Measurements from ENCODE around the gene TLE5. TPM values are rescaled to one million over a fixed set of nuclear protein-coding genes. Genes with fewer than 3 reads are reported as not detected.
A peak's percentile ranks its signal among the peaks of the same experiment; 100 is the strongest.

TLE5 gene
- total RNA-seq, 4 donors from 2014 or later = 449 to 1,111 (median 479) TPM

DNA sequence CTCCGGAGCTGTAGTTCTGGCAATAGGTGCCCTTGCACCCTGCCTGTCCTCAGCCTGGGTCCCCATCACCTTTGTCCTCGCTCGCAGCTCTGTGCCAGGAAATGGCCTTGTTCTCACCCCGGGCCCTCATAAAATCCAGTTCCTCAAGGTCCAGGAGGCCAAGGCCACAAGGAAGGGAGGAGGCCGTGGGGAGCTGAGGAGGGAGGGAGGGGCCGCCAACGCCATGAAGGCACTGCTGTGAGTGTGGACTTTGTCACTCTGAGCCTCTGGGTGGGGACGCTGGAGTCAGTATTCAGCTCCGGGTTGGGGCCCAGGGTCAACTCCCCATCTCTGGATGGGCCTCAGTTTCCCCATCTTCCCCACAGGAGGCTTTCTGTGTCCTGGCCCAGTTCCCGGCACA, 22.6 kb upstream of the TLE5 start:
- no peaks in the 10 kb centered on the region for H3K27me3 ChIP-seq
- DNase-seq (ENCODE audit: low spot score in 2 of 2) = no peak
- no peaks in the 10 kb centered on the region for H3K9me3 ChIP-seq
- TF ChIP-seq POLR2A (IDR thresholded peaks at IDR 0.05) = no peak
- 64 to 72% methylated on average over 9 to 10 of the region's 10 CpGs for WGBS, 2 donors
- no peak overlapping the region for H3K27ac ChIP-seq
- H3K36me3 ChIP-seq = no peaks in the 10 kb centered on the region
- no peak overlapping the region for H3K4me3 ChIP-seq
- H3K4me1 ChIP-seq = peaks cover 0 to 6% (median 0%) of the 10 kb centered on the region in 4 donors

DNA sequence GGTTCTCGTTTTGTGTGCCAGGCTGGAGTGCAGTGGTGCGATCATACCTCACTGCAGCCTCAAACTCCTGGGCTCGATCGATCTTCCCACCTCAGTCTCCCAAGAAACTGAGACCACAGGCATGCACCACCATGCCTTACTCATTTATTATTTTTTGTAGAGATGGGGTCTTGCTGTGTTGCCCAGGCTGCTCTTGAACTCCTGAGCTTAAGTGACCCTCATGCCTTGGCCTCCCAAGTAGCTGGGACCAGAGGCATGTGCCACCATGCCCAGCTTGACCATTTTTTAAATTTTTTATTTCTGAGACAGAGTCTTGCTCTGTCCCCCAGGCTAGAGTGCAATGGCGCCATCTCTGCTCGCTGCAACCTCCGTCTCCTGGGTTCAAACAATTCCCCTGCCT, 21.7 kb upstream of the TLE5 start:
- no peaks in the 10 kb centered on the region for H3K27me3 ChIP-seq
- H3K4me1 ChIP-seq = peaks cover 0 to 6% (median 0%) of the 10 kb centered on the region in 4 donors
- 91 to 96% methylated on average over 7 of the region's 7 CpGs for WGBS, 2 donors
- no peaks in the 10 kb centered on the region for H3K9me3 ChIP-seq
- TF ChIP-seq EP300 (IDR thresholded peaks at IDR 0.05) = no peak
- TF ChIP-seq, protein P1, sequence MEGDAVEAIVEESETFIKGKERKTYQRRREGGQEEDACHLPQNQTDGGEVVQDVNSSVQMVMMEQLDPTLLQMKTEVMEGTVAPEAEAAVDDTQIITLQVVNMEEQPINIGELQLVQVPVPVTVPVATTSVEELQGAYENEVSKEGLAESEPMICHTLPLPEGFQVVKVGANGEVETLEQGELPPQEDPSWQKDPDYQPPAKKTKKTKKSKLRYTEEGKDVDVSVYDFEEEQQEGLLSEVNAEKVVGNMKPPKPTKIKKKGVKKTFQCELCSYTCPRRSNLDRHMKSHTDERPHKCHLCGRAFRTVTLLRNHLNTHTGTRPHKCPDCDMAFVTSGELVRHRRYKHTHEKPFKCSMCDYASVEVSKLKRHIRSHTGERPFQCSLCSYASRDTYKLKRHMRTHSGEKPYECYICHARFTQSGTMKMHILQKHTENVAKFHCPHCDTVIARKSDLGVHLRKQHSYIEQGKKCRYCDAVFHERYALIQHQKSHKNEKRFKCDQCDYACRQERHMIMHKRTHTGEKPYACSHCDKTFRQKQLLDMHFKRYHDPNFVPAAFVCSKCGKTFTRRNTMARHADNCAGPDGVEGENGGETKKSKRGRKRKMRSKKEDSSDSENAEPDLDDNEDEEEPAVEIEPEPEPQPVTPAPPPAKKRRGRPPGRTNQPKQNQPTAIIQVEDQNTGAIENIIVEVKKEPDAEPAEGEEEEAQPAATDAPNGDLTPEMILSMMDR (IDR thresholded peaks at IDR 0.05) = no peak
- no peak for TF ChIP-seq POLR2A (IDR thresholded peaks at IDR 0.05)
- no peak overlapping the region for H3K4me3 ChIP-seq
- no peak for DNase-seq (ENCODE audit: low spot score in 2 of 2)
- H3K36me3 ChIP-seq = no peaks in the 10 kb centered on the region
- H3K27ac ChIP-seq = peak overlapping the region in 1 of 4 donors; percentile 53

DNA sequence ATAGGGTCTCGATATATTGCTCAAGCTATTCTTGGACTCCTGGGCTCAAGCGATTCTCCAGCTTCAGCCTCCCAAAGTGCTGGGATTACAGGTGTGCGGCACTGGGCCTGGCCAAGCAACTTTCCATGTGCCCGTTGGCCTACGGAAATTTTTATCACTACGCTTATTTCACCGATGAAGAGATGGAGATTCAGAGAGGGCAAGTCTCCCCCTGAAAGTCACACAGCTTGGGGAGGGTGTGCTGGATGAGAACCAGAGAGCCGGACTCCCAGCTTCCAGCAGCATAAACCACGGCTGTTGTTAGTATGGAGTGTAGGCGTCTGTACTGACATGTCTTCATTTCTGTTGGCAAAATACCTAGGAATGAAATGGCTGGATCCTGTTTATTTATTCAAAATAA, 20.0 kb upstream of the TLE5 start:
- no peak for DNase-seq (ENCODE audit: low spot score in 2 of 2)
- Histone ChIP-seq H3K4me1 (peaks cover 0 to 6% (median 0%) of the 10 kb centered on the region in 4 donors), H3K4me3 (no peak overlapping the region), H3K27me3 (no peaks in the 10 kb centered on the region), H3K36me3 (no peaks in the 10 kb centered on the region), H3K27ac (no peak overlapping the region), H3K9me3 (no peaks in the 10 kb centered on the region)
- WGBS, 2 donors = 90 to 95% methylated on average over 10 of the region's 10 CpGs
- no peak for TF ChIP-seq EP300 (IDR thresholded peaks at IDR 0.05)

DNA sequence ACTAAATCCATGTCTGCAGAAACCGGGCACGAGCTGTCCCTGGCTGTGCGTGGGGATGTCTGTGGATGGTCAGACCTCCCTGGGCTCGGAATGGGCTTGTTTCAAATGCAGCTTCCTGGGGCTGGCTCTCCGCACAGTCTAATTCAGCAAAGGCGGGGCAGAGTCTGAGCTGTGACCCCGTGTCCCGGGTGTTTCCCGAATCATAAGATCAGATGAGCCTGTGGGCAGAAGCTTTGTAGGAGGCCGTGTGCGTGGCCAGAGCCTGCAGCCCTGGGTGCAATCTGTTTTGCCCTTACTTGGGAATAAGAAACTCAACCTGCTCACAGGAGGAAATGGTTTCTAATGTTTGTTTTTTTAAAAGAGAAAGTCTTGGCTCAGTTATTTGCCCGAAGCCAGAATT, 18.0 kb upstream of the TLE5 start:
- peak overlapping the region in 1 of 4 donors; percentile 44 for H3K27ac ChIP-seq
- H3K4me3 ChIP-seq = no peak overlapping the region
- WGBS, 2 donors = 27 to 40% methylated on average over 12 of the region's 12 CpGs
- H3K9me3 ChIP-seq = no peaks in the 10 kb centered on the region
- TF ChIP-seq, protein P1 (IDR thresholded peaks at IDR 0.05) = no peak
- TF ChIP-seq POLR2A (IDR thresholded peaks at IDR 0.05) = no peak
- TF ChIP-seq EP300 (IDR thresholded peaks at IDR 0.05) = peak in 1 of 2 donors; percentile 24
- DNase-seq (ENCODE audit: low spot score in 2 of 2) = peak in 1 of 2 donors; percentile 41
- peaks cover 0 to 19% (median 4%) of the 10 kb centered on the region in 4 donors for H3K4me1 ChIP-seq
- H3K27me3 ChIP-seq = no peaks in the 10 kb centered on the region
- H3K36me3 ChIP-seq = no peaks in the 10 kb centered on the region

DNA sequence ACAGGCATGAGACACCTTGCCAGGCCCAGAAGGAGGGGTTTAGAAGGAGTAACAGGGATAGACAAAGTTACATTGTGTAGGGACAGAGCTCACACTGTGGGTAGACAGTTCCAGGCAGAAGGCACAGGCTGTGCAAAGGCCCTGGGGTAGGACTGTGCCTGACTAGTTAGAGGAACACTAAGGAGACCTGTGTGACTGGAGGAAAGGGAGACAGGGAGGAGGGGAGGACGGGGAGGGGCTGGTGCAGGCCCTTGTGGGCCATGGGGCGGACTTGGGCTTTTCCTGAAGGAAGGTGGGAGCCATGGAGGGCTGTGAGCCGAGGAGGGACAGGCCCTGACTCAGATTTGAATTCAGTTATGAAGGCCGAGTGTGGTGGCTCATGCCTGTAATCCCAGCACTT, 17.3 kb upstream of the TLE5 start:
- H3K4me3 ChIP-seq = no peak overlapping the region
- no peak for TF ChIP-seq POLR2A (IDR thresholded peaks at IDR 0.05)
- TF ChIP-seq, protein P1 (IDR thresholded peaks at IDR 0.05) = no peak
- no peak for TF ChIP-seq EP300 (IDR thresholded peaks at IDR 0.05)
- DNase-seq (ENCODE audit: low spot score in 2 of 2) = no peak
- no peak overlapping the region for H3K27ac ChIP-seq
- peaks cover 0 to 20% (median 4%) of the 10 kb centered on the region in 4 donors for H3K4me1 ChIP-seq
- H3K27me3 ChIP-seq = no peaks in the 10 kb centered on the region
- H3K36me3 ChIP-seq = no peaks in the 10 kb centered on the region
- 71 to 89% methylated on average over 4 of the region's 4 CpGs for WGBS, 2 donors
- no peaks in the 10 kb centered on the region for H3K9me3 ChIP-seq

DNA sequence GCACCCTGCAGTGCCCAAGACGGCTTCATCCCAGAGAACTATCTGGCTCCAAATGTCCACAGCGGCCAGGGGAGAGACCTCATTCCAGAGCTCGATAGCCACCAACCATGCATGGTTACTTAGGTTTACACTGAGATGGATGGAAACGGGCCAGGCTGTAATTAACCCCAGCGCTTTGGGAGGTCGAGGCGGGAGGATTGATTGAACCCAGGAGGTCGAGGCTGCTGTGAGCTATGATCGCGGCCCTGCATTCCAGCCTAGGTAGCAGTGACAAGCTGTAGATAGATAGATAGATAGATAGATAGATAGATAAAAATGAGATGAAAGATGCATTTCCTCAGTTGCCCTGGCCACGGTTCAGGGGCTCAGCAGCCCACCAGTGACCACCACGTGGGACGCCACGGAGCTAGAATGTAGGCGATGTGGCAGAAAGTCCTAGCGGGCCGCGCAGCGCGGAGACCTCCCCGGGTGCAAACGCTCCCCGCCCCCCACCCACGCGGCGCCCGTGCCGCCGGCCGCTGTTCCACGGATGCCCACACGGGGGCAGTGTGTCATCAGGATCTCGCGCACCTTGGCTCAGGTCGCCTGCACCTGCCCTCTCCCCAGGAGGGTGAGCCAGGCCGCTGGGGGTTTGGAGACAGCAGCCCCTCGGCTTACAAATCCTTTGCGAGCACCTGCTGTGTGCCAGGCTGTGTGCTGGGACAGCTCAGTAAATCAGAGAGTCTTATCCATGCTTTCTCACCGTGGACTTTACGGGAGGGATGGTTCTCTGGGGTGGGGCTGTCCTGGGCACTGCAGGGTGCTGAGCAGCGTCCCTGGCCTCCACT, 13.5 kb upstream of the TLE5 start:
- Histone ChIP-seq H3K27ac (peak overlapping the region in 1 of 4 donors; percentile 9), H3K4me1 (peaks cover 0 to 18% (median 4%) of the 10 kb centered on the region in 4 donors), H3K4me3 (peak overlapping the region in 1 of 4 donors; percentile 24), H3K36me3 (no peaks in the 10 kb centered on the region), H3K9me3 (no peaks in the 10 kb centered on the region), H3K27me3 (no peaks in the 10 kb centered on the region)
- no peak for DNase-seq (ENCODE audit: low spot score in 2 of 2)
- WGBS, 2 donors = 8 to 9% methylated on average over 30 to 41 of the region's 41 CpGs
- no peak for TF ChIP-seq EP300 (IDR thresholded peaks at IDR 0.05)
- TF ChIP-seq, protein P1 (IDR thresholded peaks at IDR 0.05) = peak; percentile 95 to 98 (median 97)

Data from tibial nerve (tissue), 4 donors.